Measurements from ENCODE around the gene GNAZ.
A peak's percentile ranks its signal among the peaks of the same experiment; 100 is the strongest.
"Not testable (repeated sequence)": the region's sequence is repeated elsewhere in the genome, so short reads cannot be mapped to it uniquely, and the experiment has no call there.

GNAZ gene

DNA sequence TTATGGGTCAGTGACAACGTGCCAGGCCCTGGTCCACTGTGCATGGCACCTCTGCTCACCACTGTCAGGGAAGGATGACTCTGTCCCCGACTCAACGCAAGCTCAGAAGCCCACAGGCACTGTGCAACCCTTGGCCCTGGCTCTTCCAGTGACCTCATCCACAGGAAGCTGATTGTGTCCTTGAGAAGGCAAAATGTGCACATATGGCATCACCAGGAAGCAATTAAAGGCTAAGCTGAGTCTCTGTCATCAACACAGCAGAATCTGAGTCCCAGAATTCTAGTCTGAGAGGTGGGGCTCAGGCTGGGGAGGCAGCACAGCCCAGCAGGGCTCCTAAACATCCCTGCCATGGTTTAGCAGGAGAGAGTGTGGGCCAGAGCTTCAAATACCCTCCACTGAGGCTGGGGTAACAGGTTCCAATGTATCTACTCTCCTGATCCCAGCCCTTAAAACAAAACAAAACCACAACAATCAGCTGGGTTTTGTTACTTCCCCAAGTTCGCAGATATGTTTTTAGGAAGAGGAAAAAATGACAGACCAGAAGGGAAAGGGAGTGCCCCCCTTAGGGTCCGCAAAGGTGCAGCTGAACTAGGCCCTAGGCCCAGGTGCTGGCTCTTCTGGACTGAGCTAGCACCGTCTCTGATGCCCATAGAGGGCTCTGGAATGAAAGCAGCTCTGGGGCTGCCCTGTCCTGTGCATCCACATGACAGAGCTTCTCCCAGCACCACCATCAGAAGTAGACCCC lies 33.5 kb upstream of the GNAZ start:
- Mint-ChIP-seq H3K4me1 (ENCODE audit: low read depth) (peaks cover 26% of the 10 kb centered on the region), H3K36me3 (ENCODE audit: low read depth) (no peaks in the 10 kb centered on the region), H3K4me3 (peak overlapping the region; percentile 12), H3K27me3 (peaks cover 15% of the 10 kb centered on the region), H3K9me3 (no peaks in the 10 kb centered on the region), H3K27ac (peak overlapping the region; percentile 56)

DNA sequence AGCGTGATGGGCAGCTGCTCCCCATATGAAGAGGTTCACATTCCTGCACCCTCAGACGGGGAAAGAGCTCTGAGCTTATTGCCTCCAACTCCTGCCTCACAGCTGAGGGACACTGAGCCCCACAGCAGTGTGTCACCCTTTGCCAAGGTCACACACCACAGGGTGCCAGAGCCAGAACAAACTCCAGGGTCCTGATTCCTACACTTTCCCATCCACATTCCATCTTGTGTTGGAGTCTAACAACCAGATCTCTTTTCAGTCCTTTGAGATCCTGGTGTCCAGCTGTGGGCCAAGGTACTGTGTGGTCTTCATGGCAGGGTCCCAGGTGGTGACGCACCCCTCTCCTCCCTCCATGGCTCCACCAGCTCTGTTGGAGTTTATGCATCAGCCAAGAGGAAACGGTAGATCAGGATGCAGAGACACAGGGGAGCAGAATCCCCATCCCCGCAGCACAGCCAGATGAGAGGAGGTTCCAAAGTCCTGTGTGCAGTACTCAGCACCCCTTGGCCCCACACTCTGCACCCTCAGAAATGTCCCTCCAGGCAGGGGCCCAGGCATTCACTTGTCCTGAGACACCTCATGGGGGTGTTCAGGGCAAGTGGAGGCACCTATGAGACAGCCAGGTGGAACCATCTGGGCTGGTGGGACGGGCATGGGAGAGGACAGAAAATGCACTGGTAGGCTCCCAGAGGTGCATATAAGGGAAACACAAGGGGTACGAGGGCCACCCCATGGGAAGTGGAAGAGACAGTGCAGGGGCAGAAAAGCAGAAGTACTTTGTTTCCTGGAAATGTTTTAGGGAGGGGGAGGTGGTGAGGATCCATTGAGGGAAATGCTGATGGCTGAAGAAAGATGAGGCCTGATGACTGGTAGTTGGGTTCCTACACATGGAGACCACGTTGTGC lies 32.6 kb upstream of the GNAZ start:
- H3K4me1 Mint-ChIP-seq (ENCODE audit: low read depth) = peaks cover 26% of the 10 kb centered on the region
- no peak overlapping the region for H3K27ac Mint-ChIP-seq
- H3K9me3 Mint-ChIP-seq = no peaks in the 10 kb centered on the region
- peaks cover 16% of the 10 kb centered on the region for H3K27me3 Mint-ChIP-seq
- no peaks in the 10 kb centered on the region for H3K36me3 Mint-ChIP-seq (ENCODE audit: low read depth)
- H3K4me3 Mint-ChIP-seq = no peak overlapping the region

DNA sequence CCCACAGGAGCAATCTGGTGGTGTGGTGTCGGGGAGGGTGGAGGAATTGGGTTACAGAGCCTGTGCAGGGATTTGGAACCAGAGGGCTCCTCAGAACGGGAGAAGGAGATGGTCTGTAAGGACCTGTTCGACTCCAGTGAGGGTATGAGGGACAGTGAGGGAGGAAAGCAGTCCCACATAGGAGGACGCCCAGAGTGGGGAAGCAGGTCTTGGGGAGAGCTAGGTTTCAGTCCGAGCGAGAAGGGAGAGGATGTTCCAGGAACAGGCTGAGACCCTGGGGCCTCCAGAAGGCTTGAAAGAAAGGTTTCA lies 32.0 kb upstream of the GNAZ start:
- H3K27me3 Mint-ChIP-seq = peaks cover 16% of the 10 kb centered on the region
- peaks cover 26% of the 10 kb centered on the region for H3K4me1 Mint-ChIP-seq (ENCODE audit: low read depth)
- H3K4me3 Mint-ChIP-seq = no peak overlapping the region
- no peaks in the 10 kb centered on the region for H3K36me3 Mint-ChIP-seq (ENCODE audit: low read depth)
- no peaks in the 10 kb centered on the region for H3K9me3 Mint-ChIP-seq
- H3K27ac Mint-ChIP-seq = no peak overlapping the region

DNA sequence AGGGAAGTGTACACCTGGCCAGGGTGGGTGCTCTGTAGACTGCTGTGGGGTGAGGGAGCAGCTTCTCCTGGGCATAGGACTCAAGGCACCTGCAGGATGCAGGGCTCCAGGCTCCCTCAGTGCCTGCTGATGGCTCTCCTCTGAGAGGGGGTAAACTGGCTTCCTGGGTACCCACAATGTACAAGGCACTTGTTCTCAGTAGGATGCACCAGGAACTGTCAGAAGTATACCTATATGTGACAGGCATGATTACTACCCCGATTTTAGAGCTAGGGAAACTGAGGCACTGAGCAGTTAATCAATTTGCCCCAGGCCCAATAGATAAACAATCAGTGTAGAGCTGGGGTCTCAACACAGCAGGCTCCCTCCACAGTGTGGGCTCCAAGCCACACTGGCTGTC lies 31.4 kb upstream of the GNAZ start:
- Mint-ChIP-seq H3K27me3 (peaks cover 16% of the 10 kb centered on the region), H3K4me3 (no peak overlapping the region), H3K9me3 (no peaks in the 10 kb centered on the region), H3K27ac (no peak overlapping the region), H3K4me1 (ENCODE audit: low read depth) (peaks cover 26% of the 10 kb centered on the region), H3K36me3 (ENCODE audit: low read depth) (no peaks in the 10 kb centered on the region)

DNA sequence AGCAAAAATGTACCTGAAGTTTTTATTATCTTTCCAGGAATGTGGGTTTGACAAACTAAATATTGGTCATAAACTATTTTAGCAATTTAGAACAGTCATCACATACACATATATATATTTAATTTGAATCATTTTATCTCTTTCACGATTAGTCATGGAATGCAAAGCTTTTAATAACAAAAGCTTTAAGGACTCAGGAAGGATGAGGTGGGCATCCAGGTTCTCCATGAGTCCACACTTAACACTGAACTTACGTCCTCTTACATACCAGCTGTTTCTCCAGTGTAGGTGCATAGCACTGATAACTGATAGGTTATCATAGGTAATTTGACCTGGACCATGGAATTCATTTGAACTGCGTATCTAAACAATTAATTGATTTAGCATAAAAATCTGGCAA lies 28.1 kb upstream of the GNAZ start:
- Mint-ChIP-seq H3K36me3 (ENCODE audit: low read depth) (no peaks in the 10 kb centered on the region), H3K27ac (no peak overlapping the region), H3K4me3 (no peak overlapping the region), H3K27me3 (peaks cover 16% of the 10 kb centered on the region), H3K9me3 (no peaks in the 10 kb centered on the region), H3K4me1 (ENCODE audit: low read depth) (peaks cover 3% of the 10 kb centered on the region)

DNA sequence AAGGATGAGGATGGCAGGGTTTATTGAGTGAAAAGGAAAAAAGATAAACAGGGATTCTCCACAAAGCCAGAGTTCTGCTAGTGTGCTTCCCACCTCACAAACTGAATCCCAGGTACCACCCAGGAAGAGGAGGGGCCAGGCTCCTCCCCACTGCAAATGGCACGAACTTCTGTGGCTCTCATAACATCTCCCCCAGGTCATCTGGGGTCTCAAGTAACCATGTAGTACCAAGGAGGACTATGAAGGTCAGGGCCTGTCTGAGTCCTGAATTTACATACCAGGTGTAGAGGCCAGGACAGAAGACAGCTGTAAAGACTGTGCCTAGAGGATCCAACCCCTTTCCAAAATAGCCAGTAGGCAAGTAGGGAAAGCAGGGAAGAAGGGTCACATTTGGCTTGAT lies 25.7 kb upstream of the GNAZ start:
- Mint-ChIP-seq H3K27me3 (peaks cover 14% of the 10 kb centered on the region), H3K36me3 (ENCODE audit: low read depth) (no peaks in the 10 kb centered on the region), H3K9me3 (no peaks in the 10 kb centered on the region), H3K4me3 (no peak overlapping the region), H3K27ac (no peak overlapping the region), H3K4me1 (ENCODE audit: low read depth) (no peaks in the 10 kb centered on the region)

DNA sequence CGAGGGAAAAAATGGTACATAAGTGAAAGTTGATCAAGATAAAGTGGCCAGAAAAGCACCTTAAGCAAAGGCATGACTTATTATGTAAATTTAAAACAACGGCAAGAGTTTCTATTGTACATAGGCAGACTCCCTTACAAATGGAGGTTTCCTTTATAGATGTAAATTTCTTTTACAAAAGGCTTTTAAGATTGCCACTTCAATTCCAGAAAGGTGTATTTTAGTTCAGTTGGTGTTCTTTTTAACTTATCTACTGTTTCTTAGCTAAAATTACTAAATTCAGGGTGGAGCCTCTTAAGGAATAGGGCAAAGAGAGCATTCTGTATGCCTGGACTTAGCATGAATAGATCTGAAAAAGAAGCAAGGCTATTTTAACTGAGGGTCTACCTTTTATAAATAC lies 24.9 kb upstream of the GNAZ start:
- no peaks in the 10 kb centered on the region for H3K4me1 Mint-ChIP-seq (ENCODE audit: low read depth)
- no peaks in the 10 kb centered on the region for H3K36me3 Mint-ChIP-seq (ENCODE audit: low read depth)
- H3K4me3 Mint-ChIP-seq = no peak overlapping the region
- no peaks in the 10 kb centered on the region for H3K9me3 Mint-ChIP-seq
- H3K27ac Mint-ChIP-seq = no peak overlapping the region
- peaks cover 21% of the 10 kb centered on the region for H3K27me3 Mint-ChIP-seq

DNA sequence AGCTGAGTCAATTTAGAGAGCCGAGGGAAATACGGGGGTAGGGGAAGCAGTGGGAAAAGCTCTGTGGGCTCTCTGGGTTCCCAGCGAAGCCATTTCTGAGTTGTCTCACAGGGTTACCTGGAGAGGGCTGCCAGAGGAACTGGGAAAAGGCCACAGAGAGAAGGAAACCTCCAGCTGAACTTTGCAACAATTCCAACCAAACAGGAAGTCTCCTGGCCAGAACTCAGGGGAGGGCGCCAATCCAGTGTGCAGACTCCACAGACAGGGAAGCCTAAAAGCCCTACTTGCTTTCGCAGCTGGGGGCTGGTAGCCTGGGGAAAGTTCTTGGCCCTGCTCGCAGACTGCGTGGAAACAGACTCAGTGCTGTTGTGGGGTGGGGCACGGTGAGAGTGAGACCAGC lies 23.1 kb upstream of the GNAZ start:
- Mint-ChIP-seq H3K4me1 (ENCODE audit: low read depth) (no peaks in the 10 kb centered on the region), H3K9me3 (no peaks in the 10 kb centered on the region), H3K36me3 (ENCODE audit: low read depth) (no peaks in the 10 kb centered on the region), H3K4me3 (no peak overlapping the region), H3K27ac (no peak overlapping the region), H3K27me3 (peaks cover 20% of the 10 kb centered on the region)

DNA sequence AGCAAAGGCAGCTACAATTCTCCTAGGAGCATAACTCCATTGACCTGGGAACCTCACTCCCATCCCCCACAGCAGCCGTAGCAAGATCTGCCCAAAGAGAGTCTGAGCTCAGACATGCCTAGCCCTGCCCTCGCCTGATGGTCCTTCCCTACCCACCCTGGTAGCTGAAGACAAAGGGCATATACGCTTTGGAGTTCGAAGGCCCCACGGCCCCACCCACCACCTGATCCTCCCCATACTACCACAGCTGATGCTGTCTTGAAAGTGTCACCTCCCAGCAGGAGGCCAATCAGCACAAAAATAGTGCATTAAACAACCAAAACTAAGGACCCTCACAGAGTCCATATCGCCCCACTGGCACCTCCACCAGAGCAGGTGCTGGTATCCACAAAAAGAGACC lies 22.6 kb upstream of the GNAZ start:
- no peak overlapping the region for H3K27ac Mint-ChIP-seq
- no peaks in the 10 kb centered on the region for H3K4me1 Mint-ChIP-seq (ENCODE audit: low read depth)
- H3K4me3 Mint-ChIP-seq = no peak overlapping the region
- peaks cover 20% of the 10 kb centered on the region for H3K27me3 Mint-ChIP-seq
- H3K9me3 Mint-ChIP-seq = no peaks in the 10 kb centered on the region
- no peaks in the 10 kb centered on the region for H3K36me3 Mint-ChIP-seq (ENCODE audit: low read depth)

DNA sequence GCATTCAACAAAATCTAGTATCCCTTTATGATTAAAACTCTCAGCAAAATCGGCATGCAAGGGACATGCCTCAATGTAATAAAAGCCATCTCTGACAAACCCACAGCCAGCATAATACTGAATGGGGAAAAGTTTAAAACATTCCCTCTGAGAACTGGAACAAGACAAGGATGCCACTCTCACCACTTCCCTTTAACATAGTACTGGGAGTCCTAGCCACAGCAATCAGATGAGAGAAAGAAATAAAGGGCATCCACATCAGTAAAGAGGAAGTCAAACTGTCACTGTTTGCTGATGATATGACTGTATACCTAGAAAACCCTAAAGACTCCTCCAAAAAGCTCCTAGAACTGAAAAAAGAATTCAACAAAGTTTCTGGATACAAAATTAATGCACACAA lies 19.8 kb upstream of the GNAZ start:
- H3K36me3 Mint-ChIP-seq (ENCODE audit: low read depth); H3K4me1 Mint-ChIP-seq (ENCODE audit: low read depth); H3K27ac Mint-ChIP-seq; H3K9me3 Mint-ChIP-seq; H3K4me3 Mint-ChIP-seq: not testable (repeated sequence)
- peaks cover 21% of the 10 kb centered on the region for H3K27me3 Mint-ChIP-seq

DNA sequence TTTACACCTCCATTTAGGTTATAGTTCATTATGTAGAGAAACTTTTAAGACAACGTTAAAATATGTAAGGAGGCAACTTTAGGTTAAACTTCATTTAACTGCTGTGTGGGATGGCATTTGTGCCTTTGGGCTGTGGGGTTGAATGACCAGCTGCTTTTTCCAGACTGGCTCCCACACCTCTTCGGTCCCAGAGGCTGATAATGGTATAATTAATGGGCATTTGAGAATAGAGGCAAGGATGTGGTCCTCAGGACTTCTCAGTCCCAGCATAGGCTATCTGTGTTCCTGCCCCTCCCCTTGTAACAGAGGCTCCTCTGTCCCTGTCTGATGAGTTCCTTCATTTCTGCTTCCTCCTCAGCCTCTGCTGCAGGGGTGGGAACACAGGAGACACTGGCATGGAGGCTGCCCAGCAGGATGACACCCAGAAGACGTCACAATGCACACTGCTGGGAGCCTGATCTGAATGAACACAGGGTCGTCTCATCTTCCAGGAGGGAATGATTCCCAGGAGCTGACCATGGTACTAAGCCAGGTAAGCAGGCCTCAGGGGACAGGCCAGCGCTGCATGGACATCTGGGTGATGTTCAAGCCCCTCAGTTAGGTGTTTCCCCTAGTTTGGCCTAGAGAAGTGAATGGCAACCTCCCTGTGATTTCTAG lies 17.1 kb upstream of the GNAZ start:
- Mint-ChIP-seq H3K27ac (no peak overlapping the region), H3K36me3 (ENCODE audit: low read depth) (no peaks in the 10 kb centered on the region), H3K4me1 (ENCODE audit: low read depth) (no peaks in the 10 kb centered on the region), H3K27me3 (peaks cover 26% of the 10 kb centered on the region), H3K4me3 (no peak overlapping the region), H3K9me3 (peaks cover 6% of the 10 kb centered on the region)

DNA sequence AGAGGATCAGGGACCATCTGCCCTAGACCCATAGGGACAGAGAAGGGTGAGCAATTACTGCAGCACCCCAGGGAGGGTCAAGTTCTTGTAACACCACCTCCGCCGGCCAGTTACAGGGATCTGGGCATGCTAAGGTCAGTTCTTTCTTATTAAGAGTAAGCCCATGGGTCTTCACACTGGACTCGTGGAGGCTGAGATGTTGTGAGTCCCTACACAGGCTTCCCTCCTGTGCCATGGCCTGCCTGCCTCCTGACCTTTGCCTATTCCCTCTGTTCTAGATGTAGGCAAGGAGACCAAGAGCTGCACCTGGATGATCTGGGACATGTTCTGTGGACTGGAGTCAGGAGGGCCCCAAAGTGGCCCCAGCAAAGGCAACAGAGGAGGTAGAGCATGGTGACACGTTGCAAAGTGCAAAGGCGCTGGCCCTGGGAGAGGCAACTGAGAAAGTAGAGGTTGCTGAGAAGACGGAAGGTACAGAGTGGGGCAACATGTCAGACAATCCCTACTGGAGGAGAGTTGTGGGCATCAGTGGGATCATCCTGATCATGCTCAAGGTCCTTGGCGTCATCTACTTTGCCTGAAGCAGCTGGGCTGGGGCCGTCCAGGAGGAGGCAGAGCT lies 16.3 kb upstream of the GNAZ start:
- Mint-ChIP-seq H3K27ac (no peak overlapping the region), H3K4me1 (ENCODE audit: low read depth) (no peaks in the 10 kb centered on the region), H3K36me3 (ENCODE audit: low read depth) (no peaks in the 10 kb centered on the region), H3K27me3 (peaks cover 26% of the 10 kb centered on the region), H3K9me3 (peaks cover 6% of the 10 kb centered on the region), H3K4me3 (no peak overlapping the region)

DNA sequence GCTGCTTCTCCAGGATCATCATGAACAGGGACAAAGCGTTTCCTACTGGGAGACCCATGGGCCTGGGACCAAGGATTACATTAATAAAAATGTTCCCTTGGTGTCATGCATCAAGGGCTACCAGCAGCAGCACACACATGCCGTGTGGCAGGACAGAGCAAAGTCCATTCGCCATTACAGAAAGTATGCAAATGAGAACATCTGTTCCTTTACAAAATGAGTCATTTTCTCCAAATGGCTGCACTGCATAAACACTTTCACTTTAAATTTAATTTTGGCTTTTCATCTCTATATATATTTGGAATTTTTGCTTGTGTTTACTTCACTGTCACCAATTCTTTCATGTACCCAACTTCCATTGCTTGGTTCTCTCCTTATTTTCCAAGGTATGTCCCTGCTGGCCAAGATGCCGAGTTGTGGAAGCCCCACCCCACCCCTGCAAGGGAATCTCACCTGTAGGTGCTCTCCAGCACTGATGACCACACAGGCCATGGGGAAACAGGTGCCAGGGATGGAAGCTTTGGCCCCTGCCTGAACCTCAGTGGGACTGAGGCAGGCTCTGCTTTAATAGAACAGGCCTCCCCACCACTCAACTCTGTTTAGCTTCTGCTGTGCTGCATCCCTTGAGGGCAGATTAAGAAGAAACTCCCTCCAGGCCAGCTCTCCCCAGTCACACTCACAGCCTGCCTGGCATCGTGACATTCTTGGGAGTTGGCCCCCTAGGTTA lies 15.6 kb upstream of the GNAZ start:
- H3K36me3 Mint-ChIP-seq (ENCODE audit: low read depth) = no peaks in the 10 kb centered on the region
- no peaks in the 10 kb centered on the region for H3K4me1 Mint-ChIP-seq (ENCODE audit: low read depth)
- H3K27ac Mint-ChIP-seq = no peak overlapping the region
- peaks cover 6% of the 10 kb centered on the region for H3K9me3 Mint-ChIP-seq
- peaks cover 21% of the 10 kb centered on the region for H3K27me3 Mint-ChIP-seq
- H3K4me3 Mint-ChIP-seq = no peak overlapping the region

DNA sequence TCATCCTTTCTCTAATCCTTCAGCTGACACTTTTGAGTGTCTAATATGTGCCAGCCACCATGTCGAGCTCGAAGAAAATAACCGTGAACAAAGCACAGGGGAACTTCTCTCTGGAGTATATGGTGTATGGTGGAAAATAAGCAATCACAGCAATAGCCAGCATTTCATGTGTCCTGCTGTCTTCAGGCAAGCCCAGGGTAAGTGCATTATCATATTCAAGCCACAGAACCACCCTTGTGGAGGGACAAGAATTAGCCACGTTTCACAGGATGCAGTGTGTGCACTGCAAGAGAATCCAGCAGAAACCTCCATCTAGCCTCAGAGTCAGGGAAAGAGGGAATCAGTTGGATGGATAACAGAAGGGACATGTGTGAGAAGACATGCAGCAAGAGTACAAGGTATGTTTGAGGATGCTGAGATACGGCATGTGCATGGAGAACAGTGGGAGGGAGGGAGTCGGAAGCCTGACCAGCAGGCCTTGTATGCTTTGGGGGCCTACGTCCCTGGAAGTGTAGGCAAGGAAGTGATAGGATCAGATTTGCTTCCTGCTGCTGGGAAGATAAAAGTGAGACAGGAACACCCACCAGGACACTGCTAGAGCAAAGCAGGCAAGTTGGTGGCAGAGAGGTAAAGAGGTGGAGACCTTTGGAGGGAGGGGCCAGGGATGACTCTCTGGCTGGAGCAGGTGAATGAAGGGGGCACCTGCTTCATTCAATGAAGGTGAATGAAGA lies 14.7 kb upstream of the GNAZ start:
- peaks cover 6% of the 10 kb centered on the region for H3K9me3 Mint-ChIP-seq
- H3K4me1 Mint-ChIP-seq (ENCODE audit: low read depth) = no peaks in the 10 kb centered on the region
- H3K27ac Mint-ChIP-seq = no peak overlapping the region
- peaks cover 15% of the 10 kb centered on the region for H3K27me3 Mint-ChIP-seq
- H3K36me3 Mint-ChIP-seq (ENCODE audit: low read depth) = no peaks in the 10 kb centered on the region
- H3K4me3 Mint-ChIP-seq = no peak overlapping the region

Data from stimulated activated naive CD8-positive, alpha-beta T cell treated with anti-CD3 and anti-CD28 coated beads, Interleukin-15, Interleukin-2, amounts not matched to agents 100 ng/mL and 50 ng/mL, for 24 hours (primary cell).